ENCODE results near the gene PRAME. TPM values are rescaled to one million over a fixed set of nuclear protein-coding genes. Genes with fewer than 3 reads are reported as not detected.

The PRAME gene
- total and polyA plus RNA-seq, 2 experiments from 2014 or later: not detected

GRCh38 chr22:22603470-22603947 is 44.4 kb upstream of the PRAME start:
- no peak overlapping the region for H3K4me2 ChIP-seq
- no peak for DNase-seq (ENCODE audit: low spot score)
- H3K4me1 ChIP-seq (ENCODE audit: insufficient read depth): no peaks in the 10 kb centered on the region
- H3K27ac ChIP-seq: no peak overlapping the region
- no peak overlapping the region for H3K4me3 ChIP-seq
- no peaks in the 10 kb centered on the region for H3K27me3 ChIP-seq
- TF ChIP-seq EZH2phosphoT487 (IDR thresholded peaks at IDR 0.05; ENCODE audit: low read depth, severe bottlenecking, unreplicated experiment): no peak
- no peak for TF ChIP-seq EZH2 (IDR thresholded peaks at IDR 0.05; ENCODE audit: borderline replicate concordance)
- no peak for TF ChIP-seq CTCF (IDR thresholded peaks at IDR 0.05; ENCODE audit: poor library complexity)
- no peaks in the 10 kb centered on the region for H3K9me2 ChIP-seq (replicated peaks; ENCODE audit: insufficient read depth)
- no peaks in the 10 kb centered on the region for H3K9me3 ChIP-seq (ENCODE audit: low read depth)
- H3K79me2 ChIP-seq: no peaks in the 10 kb centered on the region
- no peaks in the 10 kb centered on the region for H3K36me3 ChIP-seq (replicated peaks; ENCODE audit: insufficient read depth, low read depth)
- 77% methylated on average over 3 of the region's 3 CpGs for WGBS (ENCODE audit: low lambda C conversion rate, missing lambda C conversion rate)
- no peaks in the 10 kb centered on the region for H4K20me1 ChIP-seq (ENCODE audit: insufficient read depth, poor library complexity, severe bottlenecking)
- H2AFZ ChIP-seq: no peak overlapping the region

- H3K27me3 ChIP-seq: no peaks in the 10 kb centered on the region
- no peaks in the 10 kb centered on the region for H3K4me1 ChIP-seq (ENCODE audit: insufficient read depth)
- no peaks in the 10 kb centered on the region for H3K79me2 ChIP-seq
- no peaks in the 10 kb centered on the region for H3K9me2 ChIP-seq (replicated peaks; ENCODE audit: insufficient read depth)
- H3K36me3 ChIP-seq (replicated peaks; ENCODE audit: insufficient read depth, low read depth): no peaks in the 10 kb centered on the region
- no peak overlapping the region for H3K4me2 ChIP-seq
- H2AFZ ChIP-seq: no peak overlapping the region
- no peak overlapping the region for H3K27ac ChIP-seq
- H4K20me1 ChIP-seq (ENCODE audit: insufficient read depth, poor library complexity, severe bottlenecking): no peaks in the 10 kb centered on the region
- TF ChIP-seq CTCF (IDR thresholded peaks at IDR 0.05; ENCODE audit: poor library complexity) (no peak), EZH2phosphoT487 (IDR thresholded peaks at IDR 0.05; ENCODE audit: low read depth, severe bottlenecking, unreplicated experiment) (no peak), EZH2 (IDR thresholded peaks at IDR 0.05; ENCODE audit: borderline replicate concordance) (no peak)
- H3K9me3 ChIP-seq (ENCODE audit: low read depth): no peaks in the 10 kb centered on the region
- WGBS (ENCODE audit: low lambda C conversion rate, missing lambda C conversion rate): 93% methylated on average over 6 of the region's 6 CpGs
- H3K4me3 ChIP-seq: no peak overlapping the region
- no peak for DNase-seq (ENCODE audit: low spot score)
Observed at GRCh38 chr22:22600531-22601261, 41.6 kb upstream of the PRAME start.

DNA sequence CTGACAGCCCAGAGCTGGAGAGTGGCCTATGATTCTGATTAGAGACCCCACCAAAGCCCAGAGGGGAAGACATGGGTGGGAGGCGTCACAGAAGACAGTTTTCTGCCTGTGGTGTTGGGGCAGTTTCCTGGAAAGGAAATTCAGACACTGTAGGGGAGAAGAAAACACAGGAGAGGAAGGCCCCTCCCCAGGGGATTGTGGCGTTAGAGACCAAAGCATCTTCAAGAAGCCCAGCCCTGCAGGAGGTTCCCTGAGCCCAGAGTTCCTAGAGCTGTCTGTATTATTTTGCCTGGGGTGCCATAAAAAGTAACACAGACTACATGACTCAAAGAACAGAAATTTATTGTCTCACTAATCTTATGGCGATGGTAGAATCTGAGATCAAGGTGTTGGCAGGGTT is 40.2 kb upstream of the PRAME start:
- H3K27ac ChIP-seq: no peak overlapping the region
- no peaks in the 10 kb centered on the region for H3K27me3 ChIP-seq
- H3K36me3 ChIP-seq (replicated peaks; ENCODE audit: insufficient read depth, low read depth): no peaks in the 10 kb centered on the region
- no peaks in the 10 kb centered on the region for H3K9me3 ChIP-seq (ENCODE audit: low read depth)
- no peaks in the 10 kb centered on the region for H3K4me1 ChIP-seq (ENCODE audit: insufficient read depth)
- H3K4me2 ChIP-seq: no peak overlapping the region
- no peak for DNase-seq (ENCODE audit: low spot score)
- no peaks in the 10 kb centered on the region for H3K79me2 ChIP-seq
- 65% methylated on average over 3 of the region's 3 CpGs for WGBS (ENCODE audit: low lambda C conversion rate, missing lambda C conversion rate)
- no peaks in the 10 kb centered on the region for H4K20me1 ChIP-seq (ENCODE audit: insufficient read depth, poor library complexity, severe bottlenecking)
- no peaks in the 10 kb centered on the region for H3K9me2 ChIP-seq (replicated peaks; ENCODE audit: insufficient read depth)
- no peak for TF ChIP-seq EZH2phosphoT487 (IDR thresholded peaks at IDR 0.05; ENCODE audit: low read depth, severe bottlenecking, unreplicated experiment)
- TF ChIP-seq EZH2 (IDR thresholded peaks at IDR 0.05; ENCODE audit: borderline replicate concordance): no peak
- TF ChIP-seq CTCF (IDR thresholded peaks at IDR 0.05; ENCODE audit: poor library complexity): no peak
- H3K4me3 ChIP-seq: no peak overlapping the region
- no peak overlapping the region for H2AFZ ChIP-seq

Measured in hepatocyte (in vitro differentiated cells).